ENCODE results near the gene CHD5.

GRCh38 chr1:6068073-6068472, 112.0 kb downstream of the CHD5 start:
- no peak for TF ChIP-seq POLR2AphosphoS5 (IDR thresholded peaks at IDR 0.05; ENCODE audit: low read depth, low read length)
- no peak for TF ChIP-seq CTCF (IDR thresholded peaks at IDR 0.05)
- no peak for TF ChIP-seq TCF7L2 (IDR thresholded peaks at IDR 0.05; ENCODE audit: low read depth, low read length)
- no peak for TF ChIP-seq REST (IDR thresholded peaks at IDR 0.05; ENCODE audit: insufficient read depth in 1 of 2, low read depth in 2 of 2, low read length in 1 of 2)
